AG04450 (cell line): ENCODE measurements around the gene SPAG5. TPM values are rescaled to one million over a fixed set of nuclear protein-coding genes. Genes with fewer than 3 reads are reported as not detected.

Source experiments
- CTCF ChIA-PET: fragments of 300-600, 350-600 bp; formaldehyde crosslinking; extraction: SDS; loops from one replicate; lab custom pipeline; 2022; ENCODE audit warnings: antibody characterized with exemption, inconsistent platforms; lab: Charles Lee
- POLR2A ChIA-PET: fragments of 350-600 bp; formaldehyde crosslinking; extraction: SDS; loops from one replicate; lab custom pipeline; 2021; ENCODE audit warnings: antibody characterized with exemption, inconsistent platforms; lab: Yijun Ruan, JAX
- DNase-seq: peaks from one replicate; pipeline ENCODE4 v3.0.0-alpha.2; 2011; ENCODE audit warnings: low read depth, low spot score
- H3K27ac ChIP-seq: one replicate; pipeline ENCODE4 v1.5.1; 2012; ENCODE audit warnings: low read depth, low read length, control low read depth
- H3K27me3 ChIP-seq: one replicate; pipeline ENCODE4 v1.6.0; 2012; ENCODE audit warnings: low read length; ENCODE audit not compliant: control insufficient read depth, insufficient read depth
- H3K4me3 ChIP-seq: 2 replicates; pipeline ENCODE4 v1.5.1; 2011; ENCODE audit warnings: mild to moderate bottlenecking, low read depth, low read length, control low read depth
- H3K9me3 ChIP-seq: 2 replicates; pipeline ENCODE4 v1.5.1; 2012; ENCODE audit warnings: low read length; ENCODE audit not compliant: control insufficient read depth, insufficient read depth
- CTCF ChIP-seq: IDR thresholded peaks from 2 replicates; pipeline ENCODE4 v1.5.1; 2011; ENCODE audit warnings: low read depth, low read length, control low read depth, inconsistent platforms
- polyA plus RNA-seq: library from polyadenylated mRNA; depleted of rRNA; stranded (reverse); fragments of >200 nt; gene quantifications from 2 replicates; pipeline ENCODE4 v1.2.3, GENCODE V29; 2011

SPAG5 gene
- polyA plus RNA-seq, 1 experiment, result 17.4 TPM

GRCh38 chr17:28598389-28598788 is 436 bp downstream of the SPAG5 start:
- ChIA-PET CTCF (no interaction called here), POLR2A (interaction anchor here (0.6 kb wide), 1 partner anchor 12 kb away, joined by 4 read pairs; no protein-coding TSS in a partner anchor)
- DNase-seq, result no peak
- H3K27me3 ChIP-seq, result no peaks in the 10 kb centered on the region
- TF ChIP-seq CTCF, result no peak
- H3K27ac ChIP-seq, result no peak overlapping the region
- H3K9me3 ChIP-seq, result no peaks in the 10 kb centered on the region; the same call in 1 of the 2 replicates
- H3K4me3 ChIP-seq, result peak overlapping the region; percentile 88

- peak overlapping the region; percentile 88 for H3K4me3 ChIP-seq
- no peak for DNase-seq
- ChIA-PET CTCF (no interaction called here), POLR2A (no interaction called here)
- TF ChIP-seq CTCF, result no peak
- H3K9me3 ChIP-seq, result no peaks in the 10 kb centered on the region; the same call in 1 of the 2 replicates
- H3K27ac ChIP-seq, result no peak overlapping the region
- H3K27me3 ChIP-seq, result no peaks in the 10 kb centered on the region
Observed at GRCh38 chr17:28597606-28598383, 1.0 kb downstream of the SPAG5 start.

GRCh38 chr17:28592260-28592659 is 6.6 kb downstream of the SPAG5 start:
- H3K27me3 ChIP-seq, result no peaks in the 10 kb centered on the region
- ChIA-PET CTCF (no interaction called here), POLR2A (no interaction called here)
- TF ChIP-seq CTCF, result no peak
- no peaks in the 10 kb centered on the region for H3K9me3 ChIP-seq
- no peak overlapping the region for H3K27ac ChIP-seq
- no peak for DNase-seq
- H3K4me3 ChIP-seq, result no peak overlapping the region

GRCh38 chr17:28585851-28586250 is 13.0 kb downstream of the SPAG5 start:
- no peaks in the 10 kb centered on the region for H3K27me3 ChIP-seq
- no peaks in the 10 kb centered on the region for H3K9me3 ChIP-seq
- no peak for DNase-seq
- TF ChIP-seq CTCF, result no peak
- H3K27ac ChIP-seq, result no peak overlapping the region
- H3K4me3 ChIP-seq, result no peak overlapping the region
- ChIA-PET CTCF (no interaction called here), POLR2A (no interaction called here)

GRCh38 chr17:28584434-28584833 is 14.4 kb downstream of the SPAG5 start:
- Histone ChIP-seq H3K4me3 (no peak overlapping the region), H3K27ac (no peak overlapping the region), H3K9me3 (no peaks in the 10 kb centered on the region), H3K27me3 (no peaks in the 10 kb centered on the region)
- DNase-seq, result no peak
- POLR2A ChIA-PET, result no interaction called here
- TF ChIP-seq CTCF, result no peak
- CTCF ChIA-PET, result no interaction called here
